Endothelial cell of umbilical vein (primary cell): ENCODE results near the gene METTL18. TPM values are rescaled to one million over a fixed set of nuclear protein-coding genes. Genes with fewer than 3 reads are reported as not detected.

Source experiments
- BruUV-seq: library from RNA; stranded (reverse); fragments of 400-500 nt; replicated peaks from 2 replicates; lab custom pipeline; 2021; lab: Mats Ljungman, UMichigan
- CTCF ChIA-PET: fragments of 300-600, 350-600 bp; sonication (Branson Sonifier 250); formaldehyde crosslinking; loops from one replicate; lab custom pipeline; 2021; ENCODE audit warnings: antibody characterized with exemption, inconsistent platforms; lab: Charles Lee
- POLR2A ChIA-PET: fragments of 300-600, 350-600 bp; sonication (Branson Sonifier 250); formaldehyde crosslinking; loops from one replicate; lab custom pipeline; 2021; ENCODE audit warnings: antibody characterized with exemption, inconsistent platforms; lab: Charles Lee
- DNase-seq: peaks from one replicate; pipeline ENCODE4 v3.0.0-alpha.2; 2011; ENCODE audit warnings: low read depth, low spot score
- FAIRE-seq: peaks from 2 replicates; lab custom pipeline; 2011; peaks lifted over from hg19 to GRCh38; lab: Jason Lieb, UNC
- H2AFZ ChIP-seq: 2 replicates; pipeline ENCODE4 v1.6.0; 2012; ENCODE audit warnings: low read depth, low read length, control low read depth, inconsistent platforms
- H3K27ac ChIP-seq: 2 replicates; pipeline ENCODE4 v1.5.1; 2011; ENCODE audit warnings: low read depth, mild to moderate bottlenecking, control low read depth, low read length, moderate library complexity; ENCODE audit not compliant: insufficient read depth
- H3K27me3 ChIP-seq, 2 experiments: 2 replicates each; pipeline versions ENCODE4 v1.6.0 to v1.6.1; 2011; ENCODE audit warnings: low read length in 2 of 2, mixed read lengths in 1 of 2; ENCODE audit not compliant: control insufficient read depth in 2 of 2, insufficient read depth in 2 of 2
- H3K36me3 ChIP-seq, 2 experiments: 2 replicates in 1 of 2; 3 replicates in 1 of 2; pipeline ENCODE4 v1.5.1; 2011; ENCODE audit warnings: low read length in 2 of 2, mild to moderate bottlenecking in 1 of 2, moderate library complexity in 1 of 2; ENCODE audit not compliant: control insufficient read depth in 2 of 2, insufficient read depth in 2 of 2; ENCODE audit errors: extremely low read depth in 1 of 2
- H3K4me1 ChIP-seq: 3 replicates; pipeline ENCODE4 v1.5.1; 2011; ENCODE audit warnings: mild to moderate bottlenecking, low read length; ENCODE audit not compliant: control insufficient read depth, insufficient read depth; ENCODE audit errors: extremely low read depth
- H3K4me2 ChIP-seq: 2 replicates; pipeline ENCODE4 v1.6.1; 2011; ENCODE audit warnings: low read length, control low read depth, mixed read lengths; ENCODE audit not compliant: insufficient read depth
- H3K4me3 ChIP-seq, 3 experiments: fragments of 200-600 bp in 1 of 3; sonication (generic), shearing (Covaris generic) in 1 of 3; replicated peaks in 1 of 3; 2 replicates each; pipeline ENCODE4 v1.5.1; 2011 to 2016; ENCODE audit warnings: control low read depth in 3 of 3, low read length in 3 of 3, mild to moderate bottlenecking in 2 of 3, inconsistent platforms in 1 of 3, low read depth in 1 of 3, moderate library complexity in 1 of 3; ENCODE audit not compliant: insufficient read depth in 1 of 3
- H3K79me2 ChIP-seq: 2 replicates; pipeline ENCODE4 v1.6.0; 2012; ENCODE audit warnings: low read length, inconsistent platforms; ENCODE audit not compliant: control insufficient read depth, insufficient read depth
- H3K9ac ChIP-seq: replicated peaks from 2 replicates; pipeline ENCODE3; 2011; ENCODE audit warnings: low read length, control low read depth; ENCODE audit not compliant: insufficient read depth; ENCODE audit errors: extremely low read depth
- H3K9me1 ChIP-seq: replicated peaks from 3 replicates; pipeline ENCODE4 v1.6.0; 2011; ENCODE audit warnings: mild to moderate bottlenecking, low read length; ENCODE audit not compliant: control insufficient read depth, insufficient read depth; ENCODE audit errors: extremely low read depth
- H3K9me3 ChIP-seq: replicated peaks from 2 replicates; pipeline ENCODE4 v1.5.1; 2012; ENCODE audit warnings: low read length, inconsistent platforms; ENCODE audit not compliant: control insufficient read depth, insufficient read depth
- H4K20me1 ChIP-seq: replicated peaks from 2 replicates; pipeline ENCODE3; 2011; ENCODE audit warnings: mild to moderate bottlenecking, low read length; ENCODE audit not compliant: control insufficient read depth, insufficient read depth; ENCODE audit errors: extremely low read depth
- EZH2 ChIP-seq: IDR thresholded peaks from 2 replicates; pipeline ENCODE4 v1.6.1; 2012; ENCODE audit warnings: borderline replicate concordance, low read depth, mild to moderate bottlenecking, moderate library complexity, low read length, inconsistent platforms; ENCODE audit not compliant: severe bottlenecking
- FOS ChIP-seq: IDR thresholded peaks from 2 replicates; pipeline ENCODE4 v1.6.1; 2011; ENCODE audit warnings: mild to moderate bottlenecking, low read length, moderate library complexity, borderline replicate concordance; ENCODE audit not compliant: insufficient read depth
- GATA2 ChIP-seq: IDR thresholded peaks from 2 replicates; pipeline ENCODE4 v1.7.0; 2011; ENCODE audit warnings: low read depth, mild to moderate bottlenecking, moderate library complexity, mixed read lengths, low read length; ENCODE audit not compliant: insufficient read length, insufficient read depth
- JUN ChIP-seq: IDR thresholded peaks from 2 replicates; pipeline ENCODE4 v1.6.1; 2011; ENCODE audit warnings: borderline replicate concordance, low read depth; ENCODE audit not compliant: insufficient read length, insufficient read depth
- MYC ChIP-seq: IDR thresholded peaks from one replicate; pipeline ENCODE4 v1.6.1; 2011; ENCODE audit warnings: mild to moderate bottlenecking, low read depth, low read length
- POLR2A ChIP-seq: IDR thresholded peaks from 2 replicates; pipeline ENCODE4 v1.6.1; 2012; ENCODE audit warnings: low read depth, mild to moderate bottlenecking, control low read depth, low read length
- POLR2AphosphoS5 ChIP-seq: IDR thresholded peaks from 2 replicates; pipeline ENCODE4 v1.6.1; 2012; ENCODE audit warnings: low read depth, mild to moderate bottlenecking, control low read depth, low read length, moderate library complexity; ENCODE audit not compliant: insufficient read depth
- dilution Hi-C: fragments of 300-500 bp; cut with MboI; formaldehyde crosslinking; loops from one replicate; pipeline ENCODE4 v1.15.0; 2019; ENCODE audit warnings: low sequenced_read_pairs; ENCODE audit not compliant: extremely low pct_ligation_motif_present
- intact Hi-C: fragments of 100-400 bp; cut with micrococcal nuclease; formaldehyde crosslinking; loops from one replicate; pipeline ENCODE4 v1.10.0; 2022
- polyA plus RNA-seq, 4 experiments: library from polyadenylated mRNA; depleted of rRNA in 3 of 4; stranded (reverse) in 3 of 4; unstranded in 1 of 4; fragments of >200 nt; gene quantifications; 2 replicates each; pipeline versions ENCODE4 v1.2.1 to v1.2.3, GENCODE V29; 2011 to 2012; ENCODE audit warnings: missing spikeins in 1 of 4
- total RNA-seq: library from RNA; stranded (reverse); gene quantifications from 2 replicates; pipeline ENCODE4 v1.2.3, GENCODE V29; 2021
- TF ChIP-seq, protein P1 (sequence below), 2 donors: IDR thresholded peaks; 1 replicate in 1 of 2; 2 replicates in 1 of 2; pipeline ENCODE4 v1.5.1; 2011; ENCODE audit warnings: low read length in 2 of 2, mild to moderate bottlenecking in 2 of 2, moderate library complexity in 2 of 2, control low read depth in 1 of 2, inconsistent platforms in 1 of 2, low read depth in 1 of 2; ENCODE audit not compliant: insufficient read depth in 1 of 2; ENCODE audit errors: extremely low read depth in 1 of 2
- TF ChIP-seq, protein P2 (sequence below): IDR thresholded peaks from 2 replicates; pipeline ENCODE4 v1.6.1; 2011; ENCODE audit not compliant: insufficient read depth, insufficient read length

METTL18 gene
- total and polyA plus RNA-seq, 2 donors (not counting 3 experiments of a cell fraction or from before 2014, with no cell fraction given), result 1.1 to 6.6 TPM

DNA sequence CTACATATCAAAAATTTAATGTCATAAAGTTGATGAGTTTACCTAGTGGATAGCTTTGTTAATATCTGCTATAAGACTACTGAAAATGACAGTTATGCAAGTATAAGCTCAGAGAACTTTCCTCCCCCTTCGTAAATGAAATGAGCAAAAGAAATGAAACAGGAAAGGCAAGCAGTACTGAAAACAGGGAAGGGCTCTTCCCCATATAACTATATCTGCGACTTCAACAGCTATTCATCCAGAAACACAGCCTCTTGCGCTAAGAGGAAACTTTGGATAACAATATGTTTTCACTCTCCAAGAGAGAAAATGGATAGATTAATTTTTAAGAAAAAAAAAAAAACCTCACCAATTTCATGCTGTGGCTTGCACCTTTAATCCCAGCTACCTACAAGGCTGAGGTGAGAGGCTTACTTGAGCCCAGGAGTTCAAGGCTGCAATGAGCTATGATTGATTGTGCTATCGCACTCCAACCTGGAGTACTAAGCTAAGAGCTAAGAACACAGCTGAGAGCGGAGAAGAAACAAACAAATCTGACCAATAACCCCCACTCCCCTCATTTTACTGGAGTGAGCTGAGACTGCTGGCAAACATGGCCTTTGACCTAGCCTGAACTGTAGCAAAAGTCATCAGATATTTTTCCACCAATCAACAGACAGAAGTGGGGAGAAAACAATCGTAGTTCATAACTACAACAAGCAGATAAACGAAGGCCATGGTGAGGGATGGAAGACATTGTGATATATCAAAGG, 29.0 kb downstream of the METTL18 start:
- Histone ChIP-seq H3K4me3 (no peak overlapping the region), H3K27ac (no peak overlapping the region), H3K9me1 (no peaks in the 10 kb centered on the region), H2AFZ (no peak overlapping the region), H3K4me2 (no peak overlapping the region), H4K20me1 (no peaks in the 10 kb centered on the region), H3K79me2 (no peaks in the 10 kb centered on the region), H3K4me1 (no peaks in the 10 kb centered on the region), H3K27me3 (no peaks in the 10 kb centered on the region), H3K9me3 (no peaks in the 10 kb centered on the region), H3K36me3 (no peaks in the 10 kb centered on the region), H3K9ac (no peak overlapping the region)
- ChIA-PET POLR2A (no interaction called here), CTCF (interaction anchor here (1.0 kb wide), 1 partner anchor 9 kb away, joined by 3 read pairs; no protein-coding TSS in a partner anchor)
- intact Hi-C loops, result no loop called here
- dilution Hi-C loops, result no loop called here
- TF ChIP-seq, protein P1, sequence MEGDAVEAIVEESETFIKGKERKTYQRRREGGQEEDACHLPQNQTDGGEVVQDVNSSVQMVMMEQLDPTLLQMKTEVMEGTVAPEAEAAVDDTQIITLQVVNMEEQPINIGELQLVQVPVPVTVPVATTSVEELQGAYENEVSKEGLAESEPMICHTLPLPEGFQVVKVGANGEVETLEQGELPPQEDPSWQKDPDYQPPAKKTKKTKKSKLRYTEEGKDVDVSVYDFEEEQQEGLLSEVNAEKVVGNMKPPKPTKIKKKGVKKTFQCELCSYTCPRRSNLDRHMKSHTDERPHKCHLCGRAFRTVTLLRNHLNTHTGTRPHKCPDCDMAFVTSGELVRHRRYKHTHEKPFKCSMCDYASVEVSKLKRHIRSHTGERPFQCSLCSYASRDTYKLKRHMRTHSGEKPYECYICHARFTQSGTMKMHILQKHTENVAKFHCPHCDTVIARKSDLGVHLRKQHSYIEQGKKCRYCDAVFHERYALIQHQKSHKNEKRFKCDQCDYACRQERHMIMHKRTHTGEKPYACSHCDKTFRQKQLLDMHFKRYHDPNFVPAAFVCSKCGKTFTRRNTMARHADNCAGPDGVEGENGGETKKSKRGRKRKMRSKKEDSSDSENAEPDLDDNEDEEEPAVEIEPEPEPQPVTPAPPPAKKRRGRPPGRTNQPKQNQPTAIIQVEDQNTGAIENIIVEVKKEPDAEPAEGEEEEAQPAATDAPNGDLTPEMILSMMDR (IDR thresholded peaks at IDR 0.05; ENCODE audit: extremely low read depth in 1 of 2, insufficient read depth in 1 of 2, low read depth in 1 of 2, low read length in 2 of 2), result no peak
- TF ChIP-seq FOS (no peak), GATA2 (no peak), POLR2AphosphoS5 (no peak), JUN (no peak), MYC (no peak), EZH2 (no peak), POLR2A (no peak)
- TF ChIP-seq, protein P2, sequence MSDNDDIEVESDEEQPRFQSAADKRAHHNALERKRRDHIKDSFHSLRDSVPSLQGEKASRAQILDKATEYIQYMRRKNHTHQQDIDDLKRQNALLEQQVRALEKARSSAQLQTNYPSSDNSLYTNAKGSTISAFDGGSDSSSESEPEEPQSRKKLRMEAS, result no peak
- DNase-seq (no peak), FAIRE-seq (no peak)
- no TSS peak for BruUV-seq
